GM18505 (cell line): ENCODE data around the gene USP15.
"Not testable (repeated sequence)": the region's sequence is repeated elsewhere in the genome, so short reads cannot be mapped to it uniquely, and the experiment has no call there.

Source experiments
- ATAC-seq: cut with Tn5 transposase; IDR thresholded peaks from one replicate; pipeline ENCODE4 v1.9.1; 2021; ENCODE audit not compliant: unreplicated experiment
- POLR2A ChIP-seq: IDR thresholded peaks from 4 replicates; pipeline ENCODE4 v1.6.1; 2011; ENCODE audit warnings: borderline replicate concordance; ENCODE audit not compliant: insufficient read depth, insufficient read length; ENCODE audit errors: extremely low read depth

USP15 gene

GRCh38 chr12:62363506-62363905, 103.3 kb downstream of the USP15 start:
- no peak for ATAC-seq
- no peak for TF ChIP-seq POLR2A

GRCh38 chr12:62364697-62365096, 104.5 kb downstream of the USP15 start:
- not testable (repeated sequence) for ATAC-seq

GRCh38 chr12:62365846-62366245, 105.6 kb downstream of the USP15 start:
- not testable (repeated sequence) for ATAC-seq

- not testable (repeated sequence) for ATAC-seq
Observed at GRCh38 chr12:62368430-62369223, 108.4 kb downstream of the USP15 start.

GRCh38 chr12:62370189-62370588, 110.0 kb downstream of the USP15 start:
- no peak for ATAC-seq
- TF ChIP-seq POLR2A: no peak

- TF ChIP-seq POLR2A: no peak
- no peak for ATAC-seq
Observed at GRCh38 chr12:62371661-62372060, 111.5 kb downstream of the USP15 start.

- ATAC-seq: no peak
- TF ChIP-seq POLR2A: no peak
Observed at GRCh38 chr12:62372134-62372533, 111.9 kb downstream of the USP15 start.

GRCh38 chr12:62372825-62373224, 112.6 kb downstream of the USP15 start:
- ATAC-seq: no peak

GRCh38 chr12:62375603-62376002, 115.4 kb downstream of the USP15 start:
- TF ChIP-seq POLR2A: no peak
- no peak for ATAC-seq

More at GRCh38 chr12:62372825-62373224, 112.6 kb downstream of the USP15 start:
- no peak for TF ChIP-seq POLR2A

GRCh38 chr12:62379026-62379722, 119.0 kb downstream of the USP15 start:
- TF ChIP-seq POLR2A: no peak
- ATAC-seq: no peak

- TF ChIP-seq POLR2A: no peak
- no peak for ATAC-seq
Observed at GRCh38 chr12:62379723-62380045, 119.5 kb downstream of the USP15 start.

GRCh38 chr12:62382526-62382925, 122.3 kb downstream of the USP15 start:
- ATAC-seq: no peak
- no peak for TF ChIP-seq POLR2A

GRCh38 chr12:62396750-62397149, 136.5 kb downstream of the USP15 start:
- ATAC-seq: no peak
- TF ChIP-seq POLR2A: no peak

- TF ChIP-seq POLR2A: no peak
- no peak for ATAC-seq
Observed at GRCh38 chr12:62400135-62400534, 139.9 kb downstream of the USP15 start.

GRCh38 chr12:62401631-62402030, 141.4 kb downstream of the USP15 start:
- TF ChIP-seq POLR2A: no peak
- no peak for ATAC-seq

- no peak for ATAC-seq
Observed at GRCh38 chr12:62403031-62403430, 142.8 kb downstream of the USP15 start.

More at GRCh38 chr12:62403031-62403430, 142.8 kb downstream of the USP15 start:
- TF ChIP-seq POLR2A: no peak
